GM12878 (cell line): ENCODE results near the gene PNMA8B. TPM values are rescaled to one million over a fixed set of nuclear protein-coding genes. Genes with fewer than 3 reads are reported as not detected.

Experiments
- ATAC-seq: fragments of 200-7000 bp; cut with Tn5 transposase; 3 replicates; pipeline ENCODE4 v1.9.1; 2020; ENCODE audit warnings: mild to moderate bottlenecking, moderate library complexity
- Bru-seq: library from RNA; stranded (reverse); fragments of 400-500 nt; gene quantifications from one replicate; lab custom pipeline; 2021; lab: Mats Ljungman, UMichigan
- BruChase-seq, 2 experiments: library from RNA; stranded (reverse); fragments of 400-500 nt; gene quantifications; one replicate each; lab custom pipeline; 2021; lab: Mats Ljungman, UMichigan
- BruUV-seq: library from RNA; stranded (reverse); fragments of 400-500 nt; replicated peaks from 2 replicates; lab custom pipeline; 2021; lab: Mats Ljungman, UMichigan
- CTCF ChIA-PET: fragments of 300-600 bp; sonication (Branson Sonifier 250); formaldehyde crosslinking; extraction: SDS; loops from one replicate; lab custom pipeline; 2021; ENCODE audit warnings: inconsistent platforms; lab: Yijun Ruan, JAX
- POLR2A ChIA-PET: fragments of 350-600 bp; formaldehyde crosslinking; extraction: SDS; loops from one replicate; lab custom pipeline; 2021; ENCODE audit warnings: inconsistent platforms; lab: Charles Lee
- RAD21 ChIA-PET: fragments of 300-600 bp; sonication (Branson Sonifier 250); formaldehyde crosslinking; loops from one replicate; lab custom pipeline; 2023; ENCODE audit warnings: antibody characterized with exemption; ENCODE audit not compliant: unreplicated experiment; lab: Charles Lee
- SMC1A ChIA-PET: fragments of 300-600 bp; sonication (Branson Sonifier 250); formaldehyde crosslinking; loops from one replicate; lab custom pipeline; 2023; ENCODE audit not compliant: unreplicated experiment, uncharacterized antibody; lab: Charles Lee
- DNase-seq: peaks from one replicate; pipeline ENCODE4 v3.0.0-alpha.2; 2011; ENCODE audit warnings: low read depth, low spot score
- FAIRE-seq: peaks from 3 replicates; lab custom pipeline; 2011; peaks lifted over from hg19 to GRCh38; lab: Jason Lieb, UNC
- H2AFZ ChIP-seq: 2 replicates; pipeline ENCODE4 v1.6.0; 2011; ENCODE audit warnings: low read depth, low read length, control low read depth; ENCODE audit not compliant: control insufficient read depth
- H3K27ac ChIP-seq: 2 replicates; pipeline ENCODE4 v1.5.1; 2011; ENCODE audit warnings: control low read depth; ENCODE audit not compliant: control insufficient read depth, insufficient read depth
- H3K27me3 ChIP-seq, 2 experiments: replicated peaks in 1 of 2; 2 replicates each; pipeline versions ENCODE4 v1.6.0 to v1.6.1; 2011; ENCODE audit warnings: low read length in 1 of 2; ENCODE audit not compliant: control insufficient read depth in 2 of 2, insufficient read depth in 2 of 2
- H3K36me3 ChIP-seq, 2 experiments: 2 replicates each; pipeline ENCODE4 v1.5.1; 2011; ENCODE audit warnings: low read length in 1 of 2; ENCODE audit not compliant: control insufficient read depth in 2 of 2, insufficient read depth in 2 of 2
- H3K4me1 ChIP-seq: 2 replicates; pipeline ENCODE4 v1.6.1; 2011; ENCODE audit warnings: mild to moderate bottlenecking, low read length, moderate library complexity, mixed read lengths; ENCODE audit not compliant: control insufficient read depth, insufficient read depth
- H3K4me2 ChIP-seq: 2 replicates; pipeline ENCODE4 v1.6.0; 2011; ENCODE audit warnings: control low read depth; ENCODE audit not compliant: control insufficient read depth, insufficient read depth
- H3K4me3 ChIP-seq: fragments of 200-600 bp; sonication (generic); 2 replicates; pipeline ENCODE4 v1.5.1; 2016
- H3K79me2 ChIP-seq: 2 replicates; pipeline ENCODE4 v1.6.0; 2011; ENCODE audit warnings: low read length; ENCODE audit not compliant: control insufficient read depth, insufficient read depth
- H3K9ac ChIP-seq: 2 replicates; pipeline ENCODE4 v1.8.0; 2011; ENCODE audit warnings: low read length, control low read depth, mixed read lengths; ENCODE audit not compliant: control insufficient read depth, insufficient read depth
- H3K9me3 ChIP-seq: replicated peaks from 3 replicates; pipeline ENCODE4 v1.5.1; 2011; ENCODE audit warnings: mild to moderate bottlenecking, low read length; ENCODE audit not compliant: control insufficient read depth, insufficient read depth
- H4K20me1 ChIP-seq: 2 replicates; pipeline ENCODE4 v1.6.0; 2011; ENCODE audit not compliant: control insufficient read depth, insufficient read depth
- ATF2 ChIP-seq: IDR thresholded peaks from 2 replicates; pipeline ENCODE4 v1.6.1; 2012; ENCODE audit warnings: low read length, inconsistent platforms
- BMI1 ChIP-seq: fragments of 450-650 bp; IDR thresholded peaks from 2 replicates; pipeline ENCODE4 v1.6.1; 2016; ENCODE audit warnings: mild to moderate bottlenecking, moderate library complexity, borderline replicate concordance
- SP1 ChIP-seq: IDR thresholded peaks from one replicate; pipeline ENCODE4 v1.6.1; 2011; ENCODE audit warnings: low read depth, low read length
- TCF12 ChIP-seq: IDR thresholded peaks from 2 replicates; pipeline ENCODE4 v1.6.1; 2011; ENCODE audit warnings: low read depth, mild to moderate bottlenecking, low read length
- TCF3 ChIP-seq: IDR thresholded peaks from 2 replicates; pipeline ENCODE4 v1.6.1; 2012; ENCODE audit warnings: low read depth, mild to moderate bottlenecking, low read length, borderline replicate concordance; ENCODE audit not compliant: insufficient read depth
- WGBS: methylation state at CpG from one replicate; pipeline ENCODE4 v1.1.6; 2016; ENCODE audit warnings: low lambda C conversion rate; ENCODE audit not compliant: insufficient replicate concordance, insufficient coverage; ENCODE audit errors: missing lambda C conversion rate; 5-methylcytosine and 5-hydroxymethylcytosine counted together
- in situ Hi-C: fragments of 300-500 bp; cut with MboI; formaldehyde crosslinking; loops from 9 replicates; pipeline ENCODE4 v1.14.3; 2018; ENCODE audit warnings: mixed read lengths
- intact Hi-C: fragments of 100-400 bp; cut with micrococcal nuclease; formaldehyde crosslinking; loops from one replicate; pipeline ENCODE4 v1.14.2; 2022; ENCODE audit not compliant: unreplicated experiment
- long read RNA-seq, 2 experiments: library from polyadenylated mRNA; unstranded; transcript quantifications; one replicate each; pipeline ENCODE4 v2.0.0, GENCODE V29; 2019 to 2020
- polyA minus RNA-seq, 3 experiments: library from RNA; depleted of rRNA, polyadenylated mRNA; stranded (reverse); fragments of >200 nt; gene quantifications; 2 replicates each; pipeline ENCODE4 v1.2.3, GENCODE V29; 2011
- polyA plus RNA-seq, 11 experiments: library from polyadenylated mRNA; depleted of rRNA in 4 of 11; unstranded in 6 of 11; stranded (reverse) in 5 of 11; fragments of >200 nt; fragmentation: Nextera tagmentation in 4 of 11; fragmentation: Illumina TruSeq in 1 of 11; extraction: Ambion mirVana in 4 of 11; extraction: Trizol in 1 of 11; gene quantifications; 1 replicate in 1 of 11; 2 replicates in 10 of 11; pipeline versions ENCODE4 v1.2.1 to v1.2.3, GENCODE V29; 2011 to 2016; ENCODE audit warnings: inconsistent platforms in 2 of 11, missing spikeins in 2 of 11, low read depth in 1 of 11
- total RNA-seq, 4 experiments: library from RNA; depleted of rRNA in 3 of 4; stranded (reverse); fragments of >200 nt in 3 of 4; fragmentation: Illumina TruSeq in 1 of 4; extraction: Trizol in 1 of 4; gene quantifications; 2 replicates each; pipeline versions ENCODE4 v1.2.1 to v1.2.3, GENCODE V29; 2013 to 2021

The PNMA8B gene
- 0.08 TPM in 1 of 2 replicates, not detected in the other for total RNA-seq (2013; cell fraction: nucleolus; rRNA removed)
- total RNA-seq (2014; rRNA removed), result not detected in 2 replicates
- total RNA-seq (2014; rRNA removed; fragmentation: Illumina TruSeq; extraction: Trizol), result not detected in 2 replicates
- not detected in 2 replicates for total RNA-seq (2021)
- not detected for polyA plus RNA-seq (2011; ENCODE audit: low read depth)
- not detected in 2 replicates for polyA plus RNA-seq (2011; rRNA removed)
- not detected in 2 replicates for polyA plus RNA-seq (2011; cell fraction: cytosol; rRNA removed)
- not detected in 2 replicates for polyA plus RNA-seq (2011; cell fraction: nucleus; rRNA removed)
- polyA plus RNA-seq (2012), result 0.01 TPM in 1 of 2 replicates, not detected in the other
- polyA plus RNA-seq (2014; fragmentation: Illumina TruSeq; extraction: Trizol), result 0.01 TPM in 1 of 2 replicates, not detected in the other
- not detected for polyA plus RNA-seq (2014; fragmentation: Nextera tagmentation; extraction: Ambion mirVana)
- not detected in 2 replicates for polyA plus RNA-seq (2014; rRNA removed)
- polyA plus RNA-seq (2016; fragmentation: Nextera tagmentation; extraction: Ambion mirVana), result not detected
- polyA minus RNA-seq (2011; rRNA and poly(A)+ RNA removed), result not detected in 2 replicates
- polyA minus RNA-seq (2011; cell fraction: cytosol; rRNA and poly(A)+ RNA removed), result not detected in 2 replicates
- not detected in 2 replicates for polyA minus RNA-seq (2011; cell fraction: nucleus; rRNA and poly(A)+ RNA removed)
- percentile 19 among the genes with signal in this experiment for Bru-seq, nascent RNA
- BruChase-seq, experiment 1, labeled RNA remaining after a 6-hour chase, result not detected
- percentile 12 among the genes with signal in this experiment for BruChase-seq, experiment 2, labeled RNA remaining after a 2-hour chase
- long read RNA-seq, experiment 1, result 0 reads
- long read RNA-seq, experiment 2, result 0 reads

GRCh38 chr19:46495786-46496099 is at the start of gene PNMA8B:
TSS of gene PNMA8B (minus strand) at chr19:46495867. CDS start at chr19:46495465, 402 bp downstream.
- DNase-seq (no peak), ATAC-seq (no peak; the same call in 2 of the 3 replicates), FAIRE-seq (no peak)
- H3K36me3 ChIP-seq, result no peaks in the 10 kb centered on the region
- 0 out of 2 replicates have a peak, but pooled peaks have one; percentile 65 for TF ChIP-seq TCF12
- TF ChIP-seq TCF3, result 0 out of 2 replicates have a peak, but pooled peaks have one; percentile 16
- TF ChIP-seq SP1, result no peak
- 0 out of 2 replicates have a peak, but pooled peaks have one; percentile 25 for TF ChIP-seq BMI1
- no peak for TF ChIP-seq ATF2
- ChIA-PET RAD21 (no interaction called here), SMC1A (no interaction called here), POLR2A (no interaction called here), CTCF (no interaction called here)
- no peak within 1 kb of the TSS for H3K4me3 ChIP-seq
- H3K4me1 ChIP-seq, result no peaks in the 10 kb centered on the region
- no peak within 1 kb of the TSS for H3K27ac ChIP-seq
- H3K79me2 ChIP-seq, result no peaks in the 10 kb centered on the region
- intact Hi-C loops (no loop called here), in situ Hi-C loops (no loop called here)
- BruUV-seq, result no TSS peak
- H4K20me1 ChIP-seq, result no peaks in the 10 kb centered on the region
- no peak within 1 kb of the TSS for H3K9ac ChIP-seq
- H3K4me2 ChIP-seq, result no peak within 1 kb of the TSS
- no peak within 1 kb of the TSS for H2AFZ ChIP-seq
- 17% methylated on average over 29 of the region's 29 CpGs for WGBS
- peaks cover 13 to 23% of the 10 kb centered on the region in 2 experiments for H3K27me3 ChIP-seq
- H3K9me3 ChIP-seq, result no peaks in the 10 kb centered on the region
